HCT116 (cell line): ENCODE results near the gene AS3MT. TPM values are rescaled to one million over a fixed set of nuclear protein-coding genes. Genes with fewer than 3 reads are reported as not detected.

Experiments
- ATAC-seq: fragments of 200-7000 bp; cut with Tn5 transposase; 2 replicates; pipeline ENCODE4 v1.9.1; 2020; ENCODE audit warnings: mild to moderate bottlenecking, moderate library complexity
- BruUV-seq: library from RNA; stranded (reverse); fragments of 400-500 nt; replicated peaks from 2 replicates; lab custom pipeline; 2021; lab: Mats Ljungman, UMichigan
- CTCF ChIA-PET: fragments of 300-600 bp; sonication (Branson Sonifier 250); formaldehyde crosslinking; loops from one replicate; lab custom pipeline; 2021; ENCODE audit warnings: antibody characterized with exemption; lab: Charles Lee
- POLR2A ChIA-PET: fragments of 300-600, 350-600 bp; sonication (Branson Sonifier 250); formaldehyde crosslinking; loops from one replicate; lab custom pipeline; 2021; ENCODE audit warnings: antibody characterized with exemption; lab: Charles Lee
- RAD21 ChIA-PET, 2 experiments: fragments of 300-600 bp; sonication (Branson Sonifier 250); formaldehyde crosslinking; loops; one replicate each; lab custom pipeline; 2023; ENCODE audit warnings: low total read pairs in 2 of 2; ENCODE audit not compliant: uncharacterized antibody in 2 of 2, unreplicated experiment in 2 of 2, low non-redundant PET in 1 of 2; lab: Charles Lee
- DNase-seq: peaks from one replicate; pipeline ENCODE4 v3.0.0-alpha.2; 2010; ENCODE audit warnings: low read depth, low spot score
- H2AFZ ChIP-seq: fragments of 200-600 bp; shearing (Covaris generic), sonication (generic); 2 replicates; pipeline ENCODE4 v1.6.1; 2017; ENCODE audit warnings: low read depth, mixed run types, mixed read lengths, antibody characterized with exemption, low read length; ENCODE audit not compliant: poor library complexity, severe bottlenecking
- H3K27ac ChIP-seq: 2 replicates; pipeline ENCODE4 v1.5.1; 2012; ENCODE audit warnings: low read depth, low read length
- H3K27me3 ChIP-seq: fragments of 200-600 bp; sonication (generic); 2 replicates; pipeline ENCODE4 v1.6.1; 2016; ENCODE audit warnings: mixed run types, low read length, mixed read lengths; ENCODE audit not compliant: insufficient read depth
- H3K36me3 ChIP-seq, 2 experiments: fragments of 200-500 bp in 1 of 2; fragments of 200-600 bp in 1 of 2; sonication (Bioruptor generic) in 1 of 2; sonication (generic) in 1 of 2; 2 replicates each; pipeline versions ENCODE4 v1.5.1 to v1.6.1; 2014 to 2016; ENCODE audit warnings: low read length in 2 of 2, inconsistent platforms in 1 of 2, mixed read lengths in 1 of 2, mixed run types in 1 of 2; ENCODE audit not compliant: insufficient read depth in 2 of 2, control insufficient read depth in 1 of 2
- H3K4me1 ChIP-seq, 2 experiments: fragments of 200-600 bp in 1 of 2; sonication (generic) in 1 of 2; 2 replicates each; pipeline versions ENCODE4 v1.5.1 to v1.6.1; 2012 to 2017; ENCODE audit warnings: low read length in 2 of 2, inconsistent platforms in 1 of 2, mild to moderate bottlenecking in 1 of 2, mixed read lengths in 1 of 2, mixed run types in 1 of 2, moderate library complexity in 1 of 2; ENCODE audit not compliant: insufficient read depth in 2 of 2, control insufficient read depth in 1 of 2
- H3K4me2 ChIP-seq: fragments of 200-600 bp; sonication (generic); 2 replicates; pipeline ENCODE4 v1.6.1; 2017; ENCODE audit warnings: mixed run types, low read length, mixed read lengths
- H3K4me3 ChIP-seq, 2 experiments: fragments of 200-600 bp in 1 of 2; sonication (generic) in 1 of 2; replicated peaks in 1 of 2; 2 replicates each; pipeline ENCODE4 v1.5.1; 2011 to 2016; ENCODE audit warnings: low read length in 2 of 2, control low read depth in 1 of 2, low read depth in 1 of 2, mild to moderate bottlenecking in 1 of 2, mixed read lengths in 1 of 2, mixed run types in 1 of 2
- H3K79me2 ChIP-seq: fragments of 200-600 bp; sonication (generic); 2 replicates; pipeline ENCODE4 v1.6.1; 2017; ENCODE audit warnings: mild to moderate bottlenecking, mixed run types, low read length, moderate library complexity, mixed read lengths; ENCODE audit not compliant: insufficient read depth
- H3K9ac ChIP-seq: fragments of 200-600 bp; sonication (generic); 2 replicates; pipeline ENCODE4 v1.6.1; 2016; ENCODE audit warnings: low read length, mixed read lengths
- H3K9me2 ChIP-seq: fragments of 200-600 bp; sonication (generic), shearing (Covaris generic); 2 replicates; pipeline ENCODE4 v1.6.1; 2017; ENCODE audit warnings: mixed run types, mild to moderate bottlenecking, moderate library complexity; ENCODE audit not compliant: insufficient read depth
- H3K9me3 ChIP-seq, 2 experiments: fragments of 200-500 bp in 1 of 2; fragments of 200-600 bp in 1 of 2; sonication (Bioruptor generic) in 1 of 2; sonication (generic) in 1 of 2; 2 replicates each; pipeline ENCODE4 v1.6.1; 2014 to 2017; ENCODE audit warnings: low read length in 2 of 2, mixed read lengths in 2 of 2, inconsistent platforms in 1 of 2, low read depth in 1 of 2, mild to moderate bottlenecking in 1 of 2, mixed run types in 1 of 2, moderate library complexity in 1 of 2; ENCODE audit not compliant: control insufficient read depth in 1 of 2, insufficient read depth in 1 of 2
- H4K20me1 ChIP-seq: fragments of 200-600 bp; sonication (generic), shearing (Covaris generic); 2 replicates; pipeline ENCODE4 v1.6.1; 2017; ENCODE audit warnings: mixed run types, mild to moderate bottlenecking, moderate library complexity; ENCODE audit not compliant: insufficient read depth
- EGR1 ChIP-seq: IDR thresholded peaks from 2 replicates; pipeline ENCODE4 v1.6.1; 2012; ENCODE audit warnings: low read depth
- ELF1 ChIP-seq: IDR thresholded peaks from 2 replicates; pipeline ENCODE4 v1.6.1; 2012; ENCODE audit warnings: low read depth, borderline replicate concordance
- EZH2phosphoT487 ChIP-seq: fragments of 200-600 bp; IDR thresholded peaks from 2 replicates; pipeline ENCODE4 v1.6.1; 2018; ENCODE audit warnings: antibody characterized with exemption, borderline replicate concordance
- FOSL1 ChIP-seq: IDR thresholded peaks from 2 replicates; pipeline ENCODE4 v1.6.1; 2012; ENCODE audit warnings: low read depth
- RAD21 ChIP-seq: IDR thresholded peaks from 2 replicates; pipeline ENCODE4 v1.6.1; 2012; ENCODE audit warnings: low read depth, mild to moderate bottlenecking
- SIN3A ChIP-seq: IDR thresholded peaks from 2 replicates; pipeline ENCODE4 v1.6.1; 2012; ENCODE audit warnings: low read depth
- intact Hi-C: fragments of 100-400 bp; cut with micrococcal nuclease; formaldehyde crosslinking; loops from 2 replicates; pipeline ENCODE4 v1.10.0; 2022
- total RNA-seq: library from RNA; stranded (reverse); gene quantifications from one replicate; pipeline ENCODE4 v1.2.1, GENCODE V29; 2021; ENCODE audit not compliant: unreplicated experiment
- TF ChIP-seq, protein P1 (sequence below), 3 experiments: fragments of 200-600 bp in 1 of 3; sonication (generic) in 1 of 3; IDR thresholded peaks in 2 of 3; conservative IDR thresholded peaks in 1 of 3; 2 replicates each; pipeline ENCODE4 v1.5.1; 2012 to 2017; ENCODE audit warnings: low read depth in 2 of 3, low read length in 2 of 3, antibody characterized with exemption in 1 of 3, borderline replicate concordance in 1 of 3, control low read depth in 1 of 3, mild to moderate bottlenecking in 1 of 3, mixed read lengths in 1 of 3, mixed run types in 1 of 3, moderate library complexity in 1 of 3; ENCODE audit not compliant: insufficient read depth in 1 of 3
- TF ChIP-seq, protein P2 (sequence below): IDR thresholded peaks from 2 replicates; pipeline ENCODE4 v1.6.1; 2012

Gene AS3MT
- total RNA-seq, 1 experiment from 2014 or later: 0.79 TPM

DNA sequence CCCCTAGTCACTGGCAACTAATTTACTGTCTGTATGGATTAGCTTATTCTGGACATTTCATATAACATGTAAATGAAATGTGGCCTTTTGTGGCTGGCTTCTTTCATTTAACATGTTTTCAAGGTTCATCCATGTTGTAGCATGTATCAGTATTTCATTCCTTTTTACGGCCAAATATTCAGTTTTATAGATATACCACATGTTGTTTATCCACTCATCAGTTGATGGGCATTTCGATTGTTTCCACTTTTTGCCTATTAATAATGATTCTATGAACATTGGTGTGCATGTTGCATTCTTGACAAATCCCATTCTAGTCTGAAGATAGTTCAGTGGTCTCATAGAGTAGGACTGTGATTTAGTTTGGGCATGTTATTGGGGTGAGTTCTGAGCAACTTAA, 61.5 kb downstream of the AS3MT start:
- BruUV-seq: no TSS peak
- Histone ChIP-seq H3K9me3 (no peaks in the 10 kb centered on the region), H2AFZ (no peak overlapping the region), H4K20me1 (0 out of 2 replicates have a peak, but pooled peaks cover 4% of the 10 kb centered on the region), H3K79me2 (peaks cover 13% of the 10 kb centered on the region; the same call in 1 of the 2 replicates), H3K4me3 (no peak overlapping the region), H3K27ac (no peak overlapping the region), H3K9me2 (no peaks in the 10 kb centered on the region), H3K36me3 (no peaks in the 10 kb centered on the region), H3K9ac (no peak overlapping the region), H3K4me1 (no peaks in the 10 kb centered on the region), H3K4me2 (no peak overlapping the region), H3K27me3 (no peaks in the 10 kb centered on the region)
- DNase-seq: no peak
- POLR2A ChIA-PET: no interaction called here
- intact Hi-C loops: no loop called here
- CTCF ChIA-PET: no interaction called here
- RAD21 ChIA-PET: no interaction called here
- TF ChIP-seq FOSL1 (no peak), RAD21 (no peak), SIN3A (no peak), EGR1 (no peak)
- TF ChIP-seq, protein P1, sequence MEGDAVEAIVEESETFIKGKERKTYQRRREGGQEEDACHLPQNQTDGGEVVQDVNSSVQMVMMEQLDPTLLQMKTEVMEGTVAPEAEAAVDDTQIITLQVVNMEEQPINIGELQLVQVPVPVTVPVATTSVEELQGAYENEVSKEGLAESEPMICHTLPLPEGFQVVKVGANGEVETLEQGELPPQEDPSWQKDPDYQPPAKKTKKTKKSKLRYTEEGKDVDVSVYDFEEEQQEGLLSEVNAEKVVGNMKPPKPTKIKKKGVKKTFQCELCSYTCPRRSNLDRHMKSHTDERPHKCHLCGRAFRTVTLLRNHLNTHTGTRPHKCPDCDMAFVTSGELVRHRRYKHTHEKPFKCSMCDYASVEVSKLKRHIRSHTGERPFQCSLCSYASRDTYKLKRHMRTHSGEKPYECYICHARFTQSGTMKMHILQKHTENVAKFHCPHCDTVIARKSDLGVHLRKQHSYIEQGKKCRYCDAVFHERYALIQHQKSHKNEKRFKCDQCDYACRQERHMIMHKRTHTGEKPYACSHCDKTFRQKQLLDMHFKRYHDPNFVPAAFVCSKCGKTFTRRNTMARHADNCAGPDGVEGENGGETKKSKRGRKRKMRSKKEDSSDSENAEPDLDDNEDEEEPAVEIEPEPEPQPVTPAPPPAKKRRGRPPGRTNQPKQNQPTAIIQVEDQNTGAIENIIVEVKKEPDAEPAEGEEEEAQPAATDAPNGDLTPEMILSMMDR (IDR thresholded peaks at IDR 0.05 in 2 of 3, conservative IDR thresholded peaks at IDR 0.05 in 1 of 3; ENCODE audit: borderline replicate concordance in 1 of 3, insufficient read depth in 1 of 3, low read depth in 2 of 3, low read length in 2 of 3): no peak
- ATAC-seq: no peak

DNA sequence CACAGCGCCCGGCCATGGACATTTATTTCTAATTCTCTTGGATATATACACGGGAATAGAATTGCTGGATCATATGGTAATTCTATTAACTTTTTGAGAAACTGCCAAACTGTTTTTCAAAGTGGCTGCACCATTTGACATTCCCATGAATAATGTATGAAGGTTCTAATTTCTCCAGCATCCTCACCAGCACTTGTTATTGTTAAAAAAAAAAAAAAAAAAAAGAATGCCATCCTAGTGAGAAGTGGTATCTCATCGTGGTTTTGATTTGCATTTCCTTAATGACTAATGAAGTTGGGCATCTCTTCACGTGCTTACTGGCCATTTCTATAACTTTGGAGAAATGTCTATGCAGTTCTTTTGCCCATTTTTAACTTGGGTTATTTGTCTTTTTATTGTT, 62.4 kb downstream of the AS3MT start:
- no peak overlapping the region for H3K9ac ChIP-seq
- 0 out of 2 replicates have a peak, but pooled peaks cover 4% of the 10 kb centered on the region for H4K20me1 ChIP-seq
- H3K27ac ChIP-seq: no peak overlapping the region
- BruUV-seq: no TSS peak
- TF ChIP-seq, protein P2, sequence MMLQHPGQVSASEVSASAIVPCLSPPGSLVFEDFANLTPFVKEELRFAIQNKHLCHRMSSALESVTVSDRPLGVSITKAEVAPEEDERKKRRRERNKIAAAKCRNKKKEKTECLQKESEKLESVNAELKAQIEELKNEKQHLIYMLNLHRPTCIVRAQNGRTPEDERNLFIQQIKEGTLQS: no peak
- TF ChIP-seq, protein P1 (IDR thresholded peaks at IDR 0.05 in 2 of 3, conservative IDR thresholded peaks at IDR 0.05 in 1 of 3; ENCODE audit: borderline replicate concordance in 1 of 3, insufficient read depth in 1 of 3, low read depth in 2 of 3, low read length in 2 of 3): no peak
- TF ChIP-seq EZH2phosphoT487 (no peak), ELF1 (no peak)
- TF ChIP-seq, all 23 proteins: peak for 0
- Histone ChIP-seq H3K9me3 (no peaks in the 10 kb centered on the region), H3K4me2 (no peak overlapping the region), H3K79me2 (peaks cover 13% of the 10 kb centered on the region; the same call in 1 of the 2 replicates), H3K4me1 (no peaks in the 10 kb centered on the region), H3K4me3 (no peak overlapping the region), H3K9me2 (no peaks in the 10 kb centered on the region), H3K36me3 (no peaks in the 10 kb centered on the region), H2AFZ (no peak overlapping the region), H3K27me3 (no peaks in the 10 kb centered on the region)
- DNase-seq (no peak), ATAC-seq (no peak)
- intact Hi-C loops: no loop called here
- ChIA-PET RAD21 (no interaction called here), CTCF (interaction anchor here (1.0 kb wide), 1 partner anchor 13 kb away, joined by 3 read pairs; the partner anchor contains the start of gene CNNM2), POLR2A (no interaction called here)
